Measurements from ENCODE around the gene HMCN2.

Gene HMCN2

GRCh38 chr9:130309689-130310455 is 44.3 kb downstream of the HMCN2 start:
- DNase-seq: no peak

- DNase-seq: no peak
Observed at GRCh38 chr9:130310456-130310855, 44.9 kb downstream of the HMCN2 start.

- DNase-seq: no peak
Observed at GRCh38 chr9:130311003-130311402, 45.4 kb downstream of the HMCN2 start.

GRCh38 chr9:130311408-130312140 is 46.0 kb downstream of the HMCN2 start:
- no peak for DNase-seq

- no peak for DNase-seq
Observed at GRCh38 chr9:130313103-130313858, 47.7 kb downstream of the HMCN2 start.

- DNase-seq: no peak
Observed at GRCh38 chr9:130315446-130316226, 50.1 kb downstream of the HMCN2 start.

GRCh38 chr9:130316430-130316829 is 50.9 kb downstream of the HMCN2 start:
- DNase-seq: no peak

- DNase-seq: no peak
Observed at GRCh38 chr9:130319300-130319699, 53.7 kb downstream of the HMCN2 start.

- DNase-seq: no peak
Observed at GRCh38 chr9:130319944-130320712, 54.6 kb downstream of the HMCN2 start.

- no peak for DNase-seq
Observed at GRCh38 chr9:130320723-130321481, 55.3 kb downstream of the HMCN2 start.

- DNase-seq: no peak
Observed at GRCh38 chr9:130321539-130321938, 56.0 kb downstream of the HMCN2 start.

GRCh38 chr9:130323051-130323745 is 57.6 kb downstream of the HMCN2 start:
- no peak for DNase-seq

GRCh38 chr9:130325921-130326320 is 60.4 kb downstream of the HMCN2 start:
- DNase-seq: no peak

GRCh38 chr9:130327070-130327780 is 61.7 kb downstream of the HMCN2 start:
- DNase-seq: no peak

GRCh38 chr9:130327781-130328348 is 62.3 kb downstream of the HMCN2 start:
- no peak for DNase-seq

GRCh38 chr9:130328349-130328801 is 62.8 kb downstream of the HMCN2 start:
- DNase-seq: no peak

GRCh38 chr9:130329061-130329460 is 63.5 kb downstream of the HMCN2 start:
- DNase-seq: no peak

- DNase-seq: no peak
Observed at GRCh38 chr9:130330202-130330862, 64.8 kb downstream of the HMCN2 start.

- DNase-seq: no peak
Observed at GRCh38 chr9:130331061-130331460, 65.5 kb downstream of the HMCN2 start.

All from activated naive CD4-positive, alpha-beta T cell treated with Interleukin-2 at 50 U/mL for 16 hours (primary cell).